NCI-H1048 (cell line): ENCODE data around the gene FOXA3.

Experiments
- DNase-seq: peaks from one replicate; lab custom pipeline; 2025; lab: John Stamatoyannopoulos, UW

Gene FOXA3

GRCh38 chr19:45863840-45864628 lies at the start of gene FOXA3:
Gene FOXA3 (plus strand): TSS chr19:45864326. CDS start chr19:45864457, 131 bp downstream.
- DNase-seq = no peak

- DNase-seq = no peak
Measured at GRCh38 chr19:45814851-45815480, 49.2 kb upstream of the FOXA3 start, which contains the start of gene RSPH6A. Gene RSPH6A (minus strand): TSS chr19:45815308. CDS start chr19:45815176, 132 bp downstream.

GRCh38 chr19:45815481-45816216 lies 48.5 kb upstream of the FOXA3 start:
- DNase-seq = no peak

GRCh38 chr19:45816236-45817009 lies 47.7 kb upstream of the FOXA3 start:
- no peak for DNase-seq

- peak; percentile 85 for DNase-seq
Measured at GRCh38 chr19:45817010-45817724, 47.0 kb upstream of the FOXA3 start.

GRCh38 chr19:45817725-45818301 lies 46.3 kb upstream of the FOXA3 start:
- no peak for DNase-seq

GRCh38 chr19:45819769-45820168 lies 44.4 kb upstream of the FOXA3 start:
- no peak for DNase-seq

- no peak for DNase-seq
Measured at GRCh38 chr19:45820413-45821102, 43.6 kb upstream of the FOXA3 start.

- DNase-seq = no peak
Measured at GRCh38 chr19:45821103-45821521, 43.0 kb upstream of the FOXA3 start.

- no peak for DNase-seq
Measured at GRCh38 chr19:45821570-45821969, 42.6 kb upstream of the FOXA3 start.

GRCh38 chr19:45822716-45823115 lies 41.4 kb upstream of the FOXA3 start:
- DNase-seq = no peak

- DNase-seq = no peak
Measured at GRCh38 chr19:45823182-45823581, 40.9 kb upstream of the FOXA3 start.

GRCh38 chr19:45824041-45824471 lies 40.1 kb upstream of the FOXA3 start:
- DNase-seq = no peak

GRCh38 chr19:45824531-45825262 lies 39.4 kb upstream of the FOXA3 start:
- DNase-seq = no peak

GRCh38 chr19:45825263-45825605 lies 38.9 kb upstream of the FOXA3 start:
- no peak for DNase-seq

- DNase-seq = no peak
Measured at GRCh38 chr19:45825917-45826893, 37.9 kb upstream of the FOXA3 start.

- DNase-seq = no peak
Measured at GRCh38 chr19:45826934-45827333, 37.2 kb upstream of the FOXA3 start.

- DNase-seq = no peak
Measured at GRCh38 chr19:45827459-45828093, 36.5 kb upstream of the FOXA3 start.
